K562 (cell line): ENCODE measurements around the gene ATG4D. TPM values are rescaled to one million over a fixed set of nuclear protein-coding genes. Genes with fewer than 3 reads are reported as not detected.

Experiments
- E2F6 ChIP-seq, 2 experiments: IDR thresholded peaks; 2 replicates each; pipeline ENCODE4 v1.6.1; 2011; ENCODE audit warnings: borderline replicate concordance in 1 of 2, control low read depth in 1 of 2, low read depth in 1 of 2, low read length in 1 of 2, mild to moderate bottlenecking in 1 of 2, mixed read lengths in 1 of 2, moderate library complexity in 1 of 2; ENCODE audit not compliant: insufficient read depth in 1 of 2, insufficient read length in 1 of 2, poor library complexity in 1 of 2, severe bottlenecking in 1 of 2; ENCODE audit errors: extremely low read depth in 1 of 2
- FUS ChIP-seq: fragments of 200-400 bp; formaldehyde crosslinking; optimal IDR thresholded peaks from 2 replicates; pipeline ENCODE3; 2017; ENCODE audit warnings: low read depth, low read length
- HNRNPH1 ChIP-seq: fragments of 200-400 bp; formaldehyde crosslinking; optimal IDR thresholded peaks from 2 replicates; pipeline ENCODE3; 2017; ENCODE audit warnings: low read depth, mild to moderate bottlenecking, low read length, moderate library complexity
- ILF3 ChIP-seq: fragments of 450-650 bp; IDR thresholded peaks from 2 replicates; pipeline ENCODE4 v1.6.1; 2018; ENCODE audit warnings: antibody characterized with exemption, mild to moderate bottlenecking, moderate library complexity, borderline replicate concordance
- KLF1 ChIP-seq: fragments of 450-650 bp; IDR thresholded peaks from 2 replicates; pipeline ENCODE4 v1.6.1; 2016; ENCODE audit warnings: missing genetic modification characterization, missing compliant biosample characterization
- NFATC3 ChIP-seq: fragments of 450-650 bp; IDR thresholded peaks from 2 replicates; pipeline ENCODE4 v1.6.1; 2017; ENCODE audit warnings: mild to moderate bottlenecking
- NFYB ChIP-seq: IDR thresholded peaks from 2 replicates; pipeline ENCODE4 v1.6.1; 2011; ENCODE audit warnings: mild to moderate bottlenecking, moderate library complexity; ENCODE audit not compliant: insufficient read length; ENCODE audit errors: extremely low read depth
- POLR3G ChIP-seq: IDR thresholded peaks from 2 replicates; pipeline ENCODE4 v1.6.1; 2011; ENCODE audit not compliant: insufficient read length, insufficient replicate concordance; ENCODE audit errors: extremely low read depth
- TCF15 ChIP-seq: fragments of 250-450 bp; sonication (Bioruptor Pico); IDR thresholded peaks from 2 replicates; pipeline ENCODE4 v1.8.0; 2022; ENCODE audit warnings: moderate library complexity, mild to moderate bottlenecking, inconsistent platforms
- ZBTB33 ChIP-seq: sonication (generic); formaldehyde crosslinking; IDR thresholded peaks from 2 replicates; pipeline ENCODE4 v1.8.1; 2023; ENCODE audit warnings: mild to moderate bottlenecking, missing genetic modification reagents
- ZFP30 ChIP-seq: fragments of 250-450 bp; sonication (Bioruptor Pico); IDR thresholded peaks from 2 replicates; pipeline ENCODE4 v1.8.0; 2022; ENCODE audit warnings: moderate library complexity, mild to moderate bottlenecking, inconsistent platforms, borderline replicate concordance
- ZKSCAN3 ChIP-seq: fragments of 250-450 bp; sonication (Bioruptor Pico); IDR thresholded peaks from 2 replicates; pipeline ENCODE4 v1.4.0; 2020
- ZNF592 ChIP-seq: fragments of 450-650 bp; IDR thresholded peaks from 2 replicates; pipeline ENCODE4 v1.6.1; 2017; ENCODE audit warnings: antibody characterized with exemption, mild to moderate bottlenecking
- ZNF695 ChIP-seq: fragments of 450-650 bp; formaldehyde crosslinking; IDR thresholded peaks from 2 replicates; pipeline ENCODE4 v1.4.0; 2020; ENCODE audit warnings: mild to moderate bottlenecking, moderate library complexity
- polyA plus RNA-seq, 8 experiments: library from polyadenylated mRNA; depleted of rRNA in 4 of 8; stranded (reverse) in 5 of 8; unstranded in 3 of 8; fragments of >200 nt; fragmentation: Nextera tagmentation in 2 of 8; fragmentation: Illumina TruSeq in 1 of 8; extraction: Ambion mirVana in 2 of 8; extraction: Trizol in 1 of 8; gene quantifications; 2 replicates each; pipeline versions ENCODE4 v1.2.1 to v1.2.3, GENCODE V29; 2011 to 2014; ENCODE audit warnings: inconsistent platforms in 1 of 8, missing spikeins in 1 of 8
- total RNA-seq, 7 experiments: library from RNA; depleted of rRNA in 6 of 7; stranded (reverse); fragments of >200 nt in 6 of 7; fragmentation: Illumina TruSeq in 2 of 7; extraction: Trizol in 2 of 7; gene quantifications; 2 replicates each; pipeline versions ENCODE4 v1.2.1 to v1.2.3, GENCODE V29; 2011 to 2021; ENCODE audit warnings: low replicate concordance in 1 of 7
- TF ChIP-seq, protein P1 (sequence below): sonication (generic); formaldehyde crosslinking; IDR thresholded peaks from 2 replicates; pipeline ENCODE4 v1.8.1; 2023; ENCODE audit warnings: mild to moderate bottlenecking, missing genetic modification reagents
- TF ChIP-seq, protein P2 (sequence below): fragments of 250-450 bp; sonication (Bioruptor Pico); IDR thresholded peaks from 2 replicates; pipeline ENCODE4 v1.5.0; 2021; ENCODE audit warnings: mild to moderate bottlenecking, borderline replicate concordance

Gene ATG4D
- total and polyA plus RNA-seq, 9 of the 15 experiments (the other 6 are each of a cell fraction or from before 2014, with no cell fraction given), result 0.51 to 66.1 (median 22.9) TPM

- TF ChIP-seq, protein P1, sequence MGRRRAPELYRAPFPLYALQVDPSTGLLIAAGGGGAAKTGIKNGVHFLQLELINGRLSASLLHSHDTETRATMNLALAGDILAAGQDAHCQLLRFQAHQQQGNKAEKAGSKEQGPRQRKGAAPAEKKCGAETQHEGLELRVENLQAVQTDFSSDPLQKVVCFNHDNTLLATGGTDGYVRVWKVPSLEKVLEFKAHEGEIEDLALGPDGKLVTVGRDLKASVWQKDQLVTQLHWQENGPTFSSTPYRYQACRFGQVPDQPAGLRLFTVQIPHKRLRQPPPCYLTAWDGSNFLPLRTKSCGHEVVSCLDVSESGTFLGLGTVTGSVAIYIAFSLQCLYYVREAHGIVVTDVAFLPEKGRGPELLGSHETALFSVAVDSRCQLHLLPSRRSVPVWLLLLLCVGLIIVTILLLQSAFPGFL (CRISPR knock-in tag), result 0 out of 2 replicates have a peak, but pooled peaks have one; percentile 5
- TF ChIP-seq POLR3G (no peak), FUS (peak; percentile 65), NFYB (no peak), NFATC3 (no peak), ZNF592 (peak; percentile 58; the same call in 1 of the 2 replicates), HNRNPH1 (no peak), ZBTB33 (peak; percentile 76), TCF15 (CRISPR knock-in tag) (no peak), ILF3 (no peak; the same call in 1 of the 2 replicates), ZKSCAN3 (no peak), ZFP30 (CRISPR knock-in tag) (no peak), KLF1 (no peak), ZNF695 (CRISPR knock-in tag) (no peak), E2F6 (IDR thresholded peaks at IDR 0.05; ENCODE audit: borderline replicate concordance in 1 of 2, extremely low read depth in 1 of 2, insufficient read depth in 1 of 2, insufficient read length in 1 of 2, low read depth in 1 of 2, low read length in 1 of 2, poor library complexity in 1 of 2, severe bottlenecking in 1 of 2) (peak; percentile 51 to 95)
- TF ChIP-seq, protein P2, sequence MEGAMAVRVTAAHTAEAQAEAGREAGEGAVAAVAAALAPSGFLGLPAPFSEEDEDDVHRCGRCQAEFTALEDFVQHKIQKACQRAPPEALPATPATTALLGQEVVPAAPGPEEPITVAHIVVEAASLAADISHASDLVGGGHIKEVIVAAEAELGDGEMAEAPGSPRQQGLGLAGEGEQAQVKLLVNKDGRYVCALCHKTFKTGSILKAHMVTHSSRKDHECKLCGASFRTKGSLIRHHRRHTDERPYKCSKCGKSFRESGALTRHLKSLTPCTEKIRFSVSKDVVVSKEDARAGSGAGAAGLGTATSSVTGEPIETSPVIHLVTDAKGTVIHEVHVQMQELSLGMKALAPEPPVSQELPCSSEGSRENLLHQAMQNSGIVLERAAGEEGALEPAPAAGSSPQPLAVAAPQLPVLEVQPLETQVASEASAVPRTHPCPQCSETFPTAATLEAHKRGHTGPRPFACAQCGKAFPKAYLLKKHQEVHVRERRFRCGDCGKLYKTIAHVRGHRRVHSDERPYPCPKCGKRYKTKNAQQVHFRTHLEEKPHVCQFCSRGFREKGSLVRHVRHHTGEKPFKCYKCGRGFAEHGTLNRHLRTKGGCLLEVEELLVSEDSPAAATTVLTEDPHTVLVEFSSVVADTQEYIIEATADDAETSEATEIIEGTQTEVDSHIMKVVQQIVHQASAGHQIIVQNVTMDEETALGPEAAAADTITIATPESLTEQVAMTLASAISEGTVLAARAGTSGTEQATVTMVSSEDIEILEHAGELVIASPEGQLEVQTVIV (CRISPR knock-in tag), result no peak
Measured at GRCh38 chr19:10502524-10503001, 41.1 kb upstream of the ATG4D start (continued).
